ENCODE measurements around the gene FGGY. TPM values are rescaled to one million over a fixed set of nuclear protein-coding genes. Genes with fewer than 3 reads are reported as not detected.
"Not testable (repeated sequence)": the region's sequence is repeated elsewhere in the genome, so short reads cannot be mapped to it uniquely, and the experiment has no call there.

The FGGY gene
- total RNA-seq, 1 experiment from 2014 or later: 14.2 TPM

GRCh38 chr1:59509341-59509875 is 212.5 kb downstream of the FGGY start:
- DNase-seq (ENCODE audit: low spot score): no peak

- DNase-seq (ENCODE audit: low spot score): no peak
These were observed 213.4 kb downstream of the FGGY start for GRCh38 chr1:59510249-59510648.

- no peak for DNase-seq (ENCODE audit: low spot score)
These were observed 214.9 kb downstream of the FGGY start for GRCh38 chr1:59511476-59512465.

- DNase-seq (ENCODE audit: low spot score): no peak
These were observed 215.8 kb downstream of the FGGY start for GRCh38 chr1:59512702-59513101.

GRCh38 chr1:59514061-59514909 is 217.4 kb downstream of the FGGY start:
- no peak for DNase-seq (ENCODE audit: low spot score)

- no peak for DNase-seq (ENCODE audit: low spot score)
These were observed 220.0 kb downstream of the FGGY start for GRCh38 chr1:59516881-59517280.

- DNase-seq (ENCODE audit: low spot score): no peak
These were observed 223.3 kb downstream of the FGGY start for GRCh38 chr1:59520194-59520593.

GRCh38 chr1:59520827-59521418 is 224.0 kb downstream of the FGGY start:
- DNase-seq (ENCODE audit: low spot score): no peak

- no peak for DNase-seq (ENCODE audit: low spot score)
These were observed 224.6 kb downstream of the FGGY start for GRCh38 chr1:59521456-59521855.

- no peak for DNase-seq (ENCODE audit: low spot score)
These were observed 226.1 kb downstream of the FGGY start for GRCh38 chr1:59522925-59523505.

GRCh38 chr1:59523745-59524450 is 227.0 kb downstream of the FGGY start:
- no peak for DNase-seq (ENCODE audit: low spot score)

- no peak for DNase-seq (ENCODE audit: low spot score)
These were observed 229.3 kb downstream of the FGGY start for GRCh38 chr1:59526240-59526639.

GRCh38 chr1:59528471-59528870 is 231.6 kb downstream of the FGGY start:
- DNase-seq (ENCODE audit: low spot score): no peak

- no peak for DNase-seq (ENCODE audit: low spot score)
These were observed 232.0 kb downstream of the FGGY start for GRCh38 chr1:59528900-59529299.

- DNase-seq (ENCODE audit: low spot score): no peak
These were observed 233.2 kb downstream of the FGGY start for GRCh38 chr1:59530119-59530518.

- DNase-seq (ENCODE audit: low spot score): no peak
These were observed 235.2 kb downstream of the FGGY start for GRCh38 chr1:59532102-59532501.

- DNase-seq (ENCODE audit: low spot score): not testable (repeated sequence)
These were observed 241.6 kb downstream of the FGGY start for GRCh38 chr1:59538476-59538875.

GRCh38 chr1:59539961-59540681 is 243.2 kb downstream of the FGGY start:
- no peak for DNase-seq (ENCODE audit: low spot score)

- DNase-seq (ENCODE audit: low spot score): no peak
These were observed 244.3 kb downstream of the FGGY start for GRCh38 chr1:59541161-59541560.

GRCh38 chr1:59541891-59542290 is 245.0 kb downstream of the FGGY start:
- no peak for DNase-seq (ENCODE audit: low spot score)
